Right lobe of liver (tissue), 4 donors: ENCODE results near the gene VPS13A.

Source experiments
- CTCF ChIP-seq, 4 donors: fragments of 200-600 bp in 3 of 4; fragments of 450-650 bp in 1 of 4; IDR thresholded peaks; one replicate each; pipeline versions ENCODE4 v1.5.1 to v1.8.0; 2016 to 2022; ENCODE audit warnings: antibody characterized with exemption in 4 of 4, mild to moderate bottlenecking in 2 of 4
- POLR2A ChIP-seq: fragments of 450-650 bp; IDR thresholded peaks from one replicate; pipeline ENCODE4 v1.6.1; 2017; ENCODE audit warnings: antibody characterized with exemption, mild to moderate bottlenecking
- donor health status: DM: no; HTN: no; CAD: no.
- donor health status: DM: no; HTN: no; CAD: no.
- donor health status: DM: no; HTN: yes; CAD: no.

GRCh38 chr9:77438653-77439052 lies 261.3 kb downstream of the VPS13A start:
- TF ChIP-seq CTCF (IDR thresholded peaks at IDR 0.05) = no peak
- TF ChIP-seq POLR2A = no peak
